Central memory CD8-positive, alpha-beta T cell (primary cell): Measurements from ENCODE around the gene TPRN.

Experiments
- ATAC-seq: fragments of 150-1000 bp; cut with Tn5 transposase; replicated peaks from 2 replicates; pipeline ENCODE4 v1.10.0; 2022; ENCODE audit warnings: mild to moderate bottlenecking, moderate FRiP score, moderate number of reproducible peaks; ENCODE audit not compliant: poor library complexity, severe bottlenecking; ENCODE audit errors: extremely low read depth
- DNase-seq, 2 donors: peaks; one replicate each; pipeline ENCODE4 v3.0.0; 2021; ENCODE audit warnings: low spot score in 2 of 2
- H3K27ac Mint-ChIP-seq: one replicate; pipeline ENCODE4 v1.8.0; 2022; ENCODE audit warnings: low read depth, mild to moderate bottlenecking, moderate library complexity, mixed read lengths
- H3K27me3 Mint-ChIP-seq: one replicate; pipeline ENCODE4 v1.8.0; 2022; ENCODE audit warnings: mixed read lengths
- H3K36me3 Mint-ChIP-seq: one replicate; pipeline ENCODE4 v1.8.0; 2022; ENCODE audit warnings: mild to moderate bottlenecking, moderate library complexity, mixed read lengths; ENCODE audit not compliant: insufficient read depth
- H3K4me1 Mint-ChIP-seq: one replicate; pipeline ENCODE4 v1.8.0; 2022; ENCODE audit warnings: mixed read lengths
- H3K4me3 Mint-ChIP-seq: one replicate; pipeline ENCODE4 v1.8.0; 2022; ENCODE audit warnings: mild to moderate bottlenecking, moderate library complexity, mixed read lengths
- H3K9me3 Mint-ChIP-seq: one replicate; pipeline ENCODE4 v1.8.0; 2022; ENCODE audit warnings: mixed read lengths

TPRN gene

DNA sequence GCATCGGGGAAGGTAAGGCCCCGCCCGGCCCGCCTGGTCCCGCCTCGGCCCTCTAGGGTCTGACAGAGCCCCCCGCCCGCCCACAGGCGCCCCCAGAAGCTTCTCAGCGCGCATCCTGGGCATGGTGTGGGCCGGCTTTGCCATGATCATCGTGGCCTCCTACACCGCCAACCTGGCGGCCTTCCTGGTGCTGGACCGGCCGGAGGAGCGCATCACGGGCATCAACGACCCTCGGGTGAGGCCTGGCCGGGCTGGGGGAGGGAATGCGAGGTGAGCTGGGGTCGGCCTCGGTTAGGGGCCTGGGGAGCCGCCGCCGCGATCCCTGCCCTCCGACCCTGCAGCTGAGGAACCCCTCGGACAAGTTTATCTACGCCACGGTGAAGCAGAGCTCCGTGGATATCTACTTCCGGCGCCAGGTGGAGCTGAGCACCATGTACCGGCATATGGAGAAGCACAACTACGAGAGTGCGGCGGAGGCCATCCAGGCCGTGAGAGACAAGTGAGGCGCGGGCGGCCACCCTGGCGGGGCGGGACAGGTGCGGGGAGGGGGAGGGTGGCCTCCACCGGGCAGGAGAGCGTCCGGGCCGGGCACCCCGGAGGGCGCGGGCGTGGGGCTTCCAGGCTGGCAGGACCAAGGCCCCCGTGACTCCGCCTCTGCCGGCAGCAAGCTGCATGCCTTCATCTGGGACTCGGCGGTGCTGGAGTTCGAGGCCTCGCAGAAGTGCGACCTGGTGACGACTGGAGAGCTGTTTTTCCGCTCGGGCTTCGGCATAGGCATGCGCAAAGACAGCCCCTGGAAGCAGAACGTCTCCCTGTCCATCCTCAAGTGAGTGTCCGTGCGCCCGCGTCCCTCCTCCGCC, 37.8 kb downstream of the TPRN start:
- Mint-ChIP-seq H3K4me1 (peaks cover 15% of the 10 kb centered on the region), H3K27ac (no peak overlapping the region), H3K9me3 (no peaks in the 10 kb centered on the region), H3K4me3 (no peak overlapping the region), H3K27me3 (peaks cover 54% of the 10 kb centered on the region), H3K36me3 (peaks cover 8% of the 10 kb centered on the region)
- ATAC-seq = no peak
- DNase-seq = no peak

- no peak overlapping the region for H3K27ac Mint-ChIP-seq
- H3K36me3 Mint-ChIP-seq = peaks cover 8% of the 10 kb centered on the region
- peaks cover 15% of the 10 kb centered on the region for H3K4me1 Mint-ChIP-seq
- ATAC-seq = no peak
- H3K4me3 Mint-ChIP-seq = no peak overlapping the region
- no peaks in the 10 kb centered on the region for H3K9me3 Mint-ChIP-seq
- H3K27me3 Mint-ChIP-seq = peaks cover 58% of the 10 kb centered on the region
- no peak for DNase-seq
Observed at GRCh38 chr9:137161558-137162486, 38.7 kb downstream of the TPRN start.

DNA sequence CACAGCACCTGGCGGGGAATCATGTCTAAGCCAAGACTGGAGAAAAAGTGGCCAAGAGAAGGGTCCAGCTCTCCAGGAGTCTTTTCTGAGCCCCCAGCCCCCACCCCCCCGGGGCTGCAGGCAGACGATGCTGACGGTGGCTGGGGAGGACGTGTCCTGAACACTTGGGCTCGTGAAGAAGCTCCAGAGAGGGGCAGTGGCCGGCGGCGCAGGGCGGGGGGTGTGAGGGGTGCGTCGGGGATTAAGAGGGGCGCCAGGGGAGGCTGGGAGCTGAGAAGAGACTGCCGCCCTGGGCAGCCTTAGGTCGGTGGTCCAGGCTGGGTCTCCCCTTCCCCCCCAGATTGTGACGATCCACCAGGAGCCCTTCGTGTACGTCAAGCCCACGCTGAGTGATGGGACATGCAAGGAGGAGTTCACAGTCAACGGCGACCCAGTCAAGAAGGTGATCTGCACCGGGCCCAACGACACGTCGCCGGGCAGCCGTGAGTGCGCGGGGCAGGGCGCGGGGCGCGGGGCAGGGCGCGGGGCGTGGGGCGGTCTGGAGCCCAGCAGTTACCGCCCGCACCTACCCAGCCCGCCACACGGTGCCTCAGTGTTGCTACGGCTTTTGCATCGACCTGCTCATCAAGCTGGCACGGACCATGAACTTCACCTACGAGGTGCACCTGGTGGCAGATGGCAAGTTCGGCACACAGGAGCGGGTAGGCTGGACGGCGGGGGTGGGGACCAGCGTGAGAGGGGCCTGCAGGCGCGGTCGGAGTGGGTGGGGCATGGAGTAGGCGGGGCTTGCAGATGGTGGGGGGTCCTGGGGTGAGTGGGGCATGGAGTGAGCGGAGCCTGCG, 39.6 kb downstream of the TPRN start:
- Mint-ChIP-seq H3K27me3 (peaks cover 49% of the 10 kb centered on the region), H3K4me3 (no peak overlapping the region), H3K4me1 (peaks cover 15% of the 10 kb centered on the region), H3K36me3 (peaks cover 6% of the 10 kb centered on the region), H3K9me3 (no peaks in the 10 kb centered on the region), H3K27ac (no peak overlapping the region)
- DNase-seq (no peak), ATAC-seq (no peak)

DNA sequence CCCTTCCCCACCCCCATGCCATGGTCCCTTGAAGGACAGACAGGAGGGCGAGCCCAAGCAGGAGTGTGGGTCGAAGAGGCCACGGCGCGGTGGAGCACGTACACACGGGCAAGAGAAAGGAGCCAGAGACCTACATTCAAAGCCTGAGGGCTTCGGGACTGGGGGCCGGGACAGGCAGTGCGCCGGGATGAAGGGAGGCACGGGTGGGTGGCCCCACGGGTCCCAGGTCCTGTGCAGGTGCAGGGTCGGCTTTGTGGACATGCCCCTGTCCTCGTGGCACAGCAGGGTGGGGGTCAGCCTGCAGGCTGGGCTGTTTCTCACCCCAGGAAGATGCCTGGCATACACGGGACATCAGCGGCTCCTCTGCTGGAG, 40.5 kb downstream of the TPRN start:
- Mint-ChIP-seq H3K27ac (no peak overlapping the region), H3K36me3 (peaks cover 6% of the 10 kb centered on the region), H3K27me3 (peaks cover 40% of the 10 kb centered on the region), H3K4me3 (no peak overlapping the region), H3K4me1 (peaks cover 15% of the 10 kb centered on the region), H3K9me3 (no peaks in the 10 kb centered on the region)
- no peak for DNase-seq
- no peak for ATAC-seq

- H3K27me3 Mint-ChIP-seq = peaks cover 34% of the 10 kb centered on the region
- peaks cover 6% of the 10 kb centered on the region for H3K36me3 Mint-ChIP-seq
- no peak overlapping the region for H3K27ac Mint-ChIP-seq
Observed at GRCh38 chr9:137159105-137160053, 41.2 kb downstream of the TPRN start.

GRCh38 chr9:137158625-137159024, 41.9 kb downstream of the TPRN start:
- Mint-ChIP-seq H3K9me3 (no peaks in the 10 kb centered on the region), H3K4me1 (peaks cover 15% of the 10 kb centered on the region), H3K4me3 (no peak overlapping the region), H3K36me3 (peaks cover 6% of the 10 kb centered on the region), H3K27me3 (peaks cover 31% of the 10 kb centered on the region), H3K27ac (no peak overlapping the region)
- no peak for ATAC-seq
- DNase-seq = no peak

More at GRCh38 chr9:137159105-137160053, 41.2 kb downstream of the TPRN start:
- Mint-ChIP-seq H3K4me3 (peak overlapping the region; percentile 45), H3K4me1 (peaks cover 15% of the 10 kb centered on the region), H3K9me3 (no peaks in the 10 kb centered on the region)
- ATAC-seq = no peak
- DNase-seq = no peak

- DNase-seq (no peak), ATAC-seq (no peak)
- no peak overlapping the region for H3K27ac Mint-ChIP-seq
- H3K9me3 Mint-ChIP-seq = no peaks in the 10 kb centered on the region
- H3K27me3 Mint-ChIP-seq = peaks cover 31% of the 10 kb centered on the region
- H3K36me3 Mint-ChIP-seq = peaks cover 3% of the 10 kb centered on the region
- peak overlapping the region; percentile 21 for H3K4me3 Mint-ChIP-seq
- H3K4me1 Mint-ChIP-seq = peaks cover 15% of the 10 kb centered on the region
Observed at GRCh38 chr9:137157618-137158415, 42.7 kb downstream of the TPRN start.

DNA sequence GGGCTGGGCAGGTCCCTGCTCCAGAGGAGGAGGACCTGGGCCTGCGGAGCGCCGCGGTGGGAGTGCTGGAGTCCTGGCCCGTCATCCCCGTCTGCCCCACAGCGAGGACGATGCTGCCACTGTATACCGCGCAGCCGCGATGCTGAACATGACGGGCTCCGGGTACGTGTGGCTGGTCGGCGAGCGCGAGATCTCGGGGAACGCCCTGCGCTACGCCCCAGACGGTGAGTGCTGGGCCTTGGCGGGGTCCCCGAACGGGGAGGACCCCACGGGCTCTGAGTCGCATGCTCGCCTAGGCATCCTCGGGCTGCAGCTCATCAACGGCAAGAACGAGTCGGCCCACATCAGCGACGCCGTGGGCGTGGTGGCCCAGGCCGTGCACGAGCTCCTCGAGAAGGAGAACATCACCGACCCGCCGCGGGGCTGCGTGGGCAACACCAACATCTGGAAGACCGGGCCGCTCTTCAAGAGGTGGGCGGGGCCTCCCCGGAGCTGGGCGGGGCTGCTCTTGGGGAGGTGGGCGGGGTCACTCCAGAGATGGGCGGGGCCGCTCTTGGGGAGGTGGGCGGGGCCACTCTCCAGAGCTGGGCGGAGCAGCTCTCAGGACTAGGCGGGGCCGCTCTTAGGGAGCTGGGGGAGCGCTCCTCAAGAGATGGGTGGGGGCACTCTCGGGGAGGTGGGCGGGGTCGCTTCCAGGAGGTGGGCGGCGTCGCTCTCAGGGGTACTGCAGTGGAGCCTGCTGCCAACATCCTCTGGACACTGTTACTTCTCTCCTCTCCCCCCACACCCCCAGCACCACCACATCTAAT, 43.8 kb downstream of the TPRN start:
- H3K4me3 Mint-ChIP-seq = peak overlapping the region; percentile 48
- peaks cover 15% of the 10 kb centered on the region for H3K4me1 Mint-ChIP-seq
- no peak for ATAC-seq
- DNase-seq = peak in 1 of 2 donors; percentile 24
- peaks cover 3% of the 10 kb centered on the region for H3K36me3 Mint-ChIP-seq
- no peak overlapping the region for H3K27ac Mint-ChIP-seq
- peaks cover 31% of the 10 kb centered on the region for H3K27me3 Mint-ChIP-seq
- no peaks in the 10 kb centered on the region for H3K9me3 Mint-ChIP-seq

DNA sequence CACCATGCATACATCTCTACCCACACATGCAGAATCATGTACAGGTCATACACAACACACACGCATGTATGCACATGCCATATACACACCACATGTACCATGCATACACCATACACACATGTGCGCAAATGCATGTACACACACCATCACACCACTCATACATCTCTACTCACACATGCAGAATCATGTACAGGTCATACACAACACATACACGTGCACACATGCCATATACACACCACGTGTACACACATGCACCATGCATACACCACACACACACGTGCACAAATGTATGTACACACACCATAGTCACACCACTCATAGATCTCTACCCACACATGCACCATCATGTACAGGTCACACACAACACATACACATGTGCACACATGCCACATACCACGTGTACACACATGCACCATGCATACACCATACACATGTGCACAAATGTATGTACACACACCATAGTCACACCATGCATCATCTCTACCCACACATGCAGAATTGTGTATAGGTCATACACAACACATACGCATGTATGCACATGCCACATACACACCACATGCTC, 47.6 kb downstream of the TPRN start:
- DNase-seq (no peak), ATAC-seq (no peak)
- peaks cover 8% of the 10 kb centered on the region for H3K27me3 Mint-ChIP-seq
- peaks cover 2% of the 10 kb centered on the region for H3K4me1 Mint-ChIP-seq
- no peak overlapping the region for H3K27ac Mint-ChIP-seq
- H3K36me3 Mint-ChIP-seq = peaks cover 1% of the 10 kb centered on the region
- no peak overlapping the region for H3K4me3 Mint-ChIP-seq
- no peaks in the 10 kb centered on the region for H3K9me3 Mint-ChIP-seq
